Spleen (tissue), 7 donors: Measurements from ENCODE around the gene ARMC9.

ENCODE experiments used
- POLR2A ChIP-seq, 3 donors: fragments of 450-650 bp; IDR thresholded peaks; one replicate each; pipeline ENCODE4 v1.5.1; 2017; ENCODE audit warnings: antibody characterized with exemption in 3 of 3, mild to moderate bottlenecking in 1 of 3
- POLR2AphosphoS5 ChIP-seq, 3 donors: sonication (generic); formaldehyde crosslinking; IDR thresholded peaks; one replicate each; pipeline ENCODE4 v1.5.1; 2017; ENCODE audit warnings: antibody characterized with exemption in 3 of 3
- TF ChIP-seq, protein P1 (sequence below), 11 experiments: fragments of 200-600 bp in 7 of 11; fragments of 450-650 bp in 4 of 11; sonication (generic) in 4 of 11; IDR thresholded peaks in 8 of 11; conservative IDR thresholded peaks in 3 of 11; 1 replicate in 7 of 11; 2 replicates in 4 of 11; pipeline versions ENCODE4 v1.4.0 to v1.8.0; 2016 to 2021; ENCODE audit warnings: antibody characterized with exemption in 11 of 11, inconsistent platforms in 4 of 11, mild to moderate bottlenecking in 1 of 11
- donor health status: DM: no; HTN: no; CAD: no; lungs with moderate emphysema.
- donor health status: DM: no; HTN: no; CAD: no.
- donor health status: DM: no; HTN: no; CAD: no.

DNA sequence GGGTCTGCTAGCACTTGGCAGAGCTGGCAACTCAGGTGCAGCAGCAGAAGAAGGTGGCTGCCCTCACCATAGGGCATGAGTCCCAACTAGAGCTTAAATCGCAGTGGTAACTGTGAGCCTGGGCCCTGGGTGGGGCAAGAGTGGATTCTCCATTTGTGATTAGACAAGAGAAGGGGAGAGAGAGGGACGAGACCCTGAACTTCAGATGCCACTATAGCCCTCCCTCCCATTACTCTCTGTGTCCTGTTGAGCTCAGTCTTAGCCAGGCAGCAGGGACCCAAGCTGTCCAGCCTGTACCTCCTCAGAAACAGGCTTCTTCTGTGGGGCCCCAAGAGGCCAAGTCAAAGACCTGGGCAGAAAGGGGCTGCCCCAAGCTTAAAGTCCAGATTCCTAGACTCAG is 127.4 kb downstream of the ARMC9 start:
- TF ChIP-seq, protein P1, sequence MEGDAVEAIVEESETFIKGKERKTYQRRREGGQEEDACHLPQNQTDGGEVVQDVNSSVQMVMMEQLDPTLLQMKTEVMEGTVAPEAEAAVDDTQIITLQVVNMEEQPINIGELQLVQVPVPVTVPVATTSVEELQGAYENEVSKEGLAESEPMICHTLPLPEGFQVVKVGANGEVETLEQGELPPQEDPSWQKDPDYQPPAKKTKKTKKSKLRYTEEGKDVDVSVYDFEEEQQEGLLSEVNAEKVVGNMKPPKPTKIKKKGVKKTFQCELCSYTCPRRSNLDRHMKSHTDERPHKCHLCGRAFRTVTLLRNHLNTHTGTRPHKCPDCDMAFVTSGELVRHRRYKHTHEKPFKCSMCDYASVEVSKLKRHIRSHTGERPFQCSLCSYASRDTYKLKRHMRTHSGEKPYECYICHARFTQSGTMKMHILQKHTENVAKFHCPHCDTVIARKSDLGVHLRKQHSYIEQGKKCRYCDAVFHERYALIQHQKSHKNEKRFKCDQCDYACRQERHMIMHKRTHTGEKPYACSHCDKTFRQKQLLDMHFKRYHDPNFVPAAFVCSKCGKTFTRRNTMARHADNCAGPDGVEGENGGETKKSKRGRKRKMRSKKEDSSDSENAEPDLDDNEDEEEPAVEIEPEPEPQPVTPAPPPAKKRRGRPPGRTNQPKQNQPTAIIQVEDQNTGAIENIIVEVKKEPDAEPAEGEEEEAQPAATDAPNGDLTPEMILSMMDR (IDR thresholded peaks at IDR 0.05 in 8 of 11, conservative IDR thresholded peaks at IDR 0.05 in 3 of 11), result no peak
- no peak for TF ChIP-seq POLR2A (IDR thresholded peaks at IDR 0.05)
- TF ChIP-seq POLR2AphosphoS5 (IDR thresholded peaks at IDR 0.05), result no peak
